K562 (cell line): ENCODE measurements around the gene PRDM15. TPM values are rescaled to one million over a fixed set of nuclear protein-coding genes. Genes with fewer than 3 reads are reported as not detected.

Experiments used
- ATAC-seq: fragments of 200-7000 bp; cut with Tn5 transposase; 3 replicates; pipeline ENCODE4 v1.9.1; 2020; ENCODE audit warnings: moderate library complexity
- BruUV-seq: library from RNA; stranded (reverse); fragments of 400-500 nt; replicated peaks from 2 replicates; lab custom pipeline; 2021; lab: Mats Ljungman, UMichigan
- CTCF ChIA-PET: fragments of 300-600 bp; formaldehyde crosslinking; extraction: SDS; loops from one replicate; lab custom pipeline; 2021; ENCODE audit warnings: low intra/inter-chr PET ratio; lab: Yijun Ruan, JAX
- POLR2A ChIA-PET: fragments of 300-600, 350-650 bp; sonication (Branson Sonifier 250); formaldehyde crosslinking; extraction: SDS; loops from one replicate; lab custom pipeline; 2021; ENCODE audit warnings: antibody characterized with exemption, inconsistent platforms; lab: Yijun Ruan, JAX
- DNase-seq, 4 experiments: peaks; one replicate each; pipeline versions ENCODE4 v3.0.0 to v3.0.0-alpha.2; 2011 to 2018; ENCODE audit warnings: low spot score in 3 of 4, mixed read lengths in 3 of 4; ENCODE audit errors: extremely low read depth in 1 of 4
- FAIRE-seq: peaks from 2 replicates; lab custom pipeline; 2011; peaks lifted over from hg19 to GRCh38; lab: Jason Lieb, UNC
- H2AFZ ChIP-seq: 2 replicates; pipeline ENCODE4 v1.6.0; 2011; ENCODE audit warnings: low read depth, low read length, control low read depth, inconsistent platforms
- H3K27ac ChIP-seq: fragments of 200-600 bp; 3 replicates; pipeline ENCODE4 v1.8.0; 2011; ENCODE audit warnings: low read depth, mild to moderate bottlenecking, control low read depth, inconsistent platforms, low read length, moderate library complexity, mixed read lengths; ENCODE audit errors: extremely low read depth
- H3K27me3 ChIP-seq, 2 experiments: fragments of 300-600 bp in 1 of 2; 2 replicates in 1 of 2; 3 replicates in 1 of 2; pipeline versions ENCODE4 v1.6.0 to v1.8.0; 2011; ENCODE audit warnings: inconsistent platforms in 2 of 2, low read length in 2 of 2, mild to moderate bottlenecking in 1 of 2, mixed read lengths in 1 of 2, moderate library complexity in 1 of 2; ENCODE audit not compliant: control insufficient read depth in 2 of 2, insufficient read depth in 2 of 2
- H3K36me3 ChIP-seq: fragments of 300-600 bp; 3 replicates; pipeline ENCODE4 v1.8.0; 2011; ENCODE audit warnings: mild to moderate bottlenecking, low read length, inconsistent platforms; ENCODE audit not compliant: control insufficient read depth, insufficient read depth
- H3K4me1 ChIP-seq, 2 experiments: fragments of 200-600 bp in 1 of 2; replicated peaks in 1 of 2; 2 replicates in 1 of 2; 3 replicates in 1 of 2; pipeline versions ENCODE4 v1.5.1 to v1.8.0; 2011; ENCODE audit warnings: inconsistent platforms in 2 of 2, low read length in 2 of 2, mild to moderate bottlenecking in 1 of 2, mixed read lengths in 1 of 2, moderate library complexity in 1 of 2; ENCODE audit not compliant: control insufficient read depth in 2 of 2, insufficient read depth in 2 of 2
- H3K4me2 ChIP-seq: 2 replicates; pipeline ENCODE4 v1.6.1; 2011; ENCODE audit warnings: low read length, control low read depth, inconsistent platforms, mixed read lengths; ENCODE audit not compliant: insufficient read depth
- H3K4me3 ChIP-seq: fragments of 200-600 bp; sonication (generic), shearing (Covaris generic); 2 replicates; pipeline ENCODE4 v1.5.1; 2016; ENCODE audit warnings: control low read depth, inconsistent platforms
- H3K79me2 ChIP-seq: fragments of 200-600 bp; 3 replicates; pipeline ENCODE4 v1.8.0; 2011; ENCODE audit warnings: low read length, inconsistent platforms; ENCODE audit not compliant: control insufficient read depth, insufficient read depth
- H3K9ac ChIP-seq, 2 experiments: 2 replicates each; pipeline versions ENCODE4 v1.6.0 to v1.6.1; 2011; ENCODE audit warnings: low read depth in 2 of 2, low read length in 2 of 2, control low read depth in 1 of 2, inconsistent platforms in 1 of 2, mild to moderate bottlenecking in 1 of 2, mixed read lengths in 1 of 2; ENCODE audit not compliant: insufficient read depth in 1 of 2
- H3K9me1 ChIP-seq: one replicate; pipeline ENCODE4 v1.6.0; 2011; ENCODE audit warnings: inconsistent platforms, mild to moderate bottlenecking, low read length, moderate library complexity; ENCODE audit not compliant: control insufficient read depth, insufficient read depth
- H3K9me3 ChIP-seq: replicated peaks from 2 replicates; pipeline ENCODE4 v1.5.1; 2011; ENCODE audit warnings: low read depth, low read length, inconsistent platforms; ENCODE audit not compliant: control insufficient read depth, insufficient read depth
- H4K20me1 ChIP-seq: replicated peaks from 2 replicates; pipeline ENCODE4 v1.6.1; 2011; ENCODE audit warnings: low read length, inconsistent platforms, mixed read lengths; ENCODE audit not compliant: control insufficient read depth, insufficient read depth
- AFF4 ChIP-seq: sonication (generic); formaldehyde crosslinking; IDR thresholded peaks from 2 replicates; pipeline ENCODE4 v1.8.0; 2023; ENCODE audit warnings: mild to moderate bottlenecking, missing genetic modification reagents
- CBX8 ChIP-seq: fragments of 200-600 bp; sonication (generic); IDR thresholded peaks from 2 replicates; pipeline ENCODE4 v1.6.1; 2012; ENCODE audit warnings: borderline replicate concordance, mixed run types, low read depth, mild to moderate bottlenecking, moderate library complexity, mixed read lengths, low read length, control low read depth, inconsistent platforms; ENCODE audit not compliant: poor library complexity, severe bottlenecking; ENCODE audit errors: extremely low read depth
- CSDE1 ChIP-seq, 2 experiments: fragments of 450-650 bp; IDR thresholded peaks; 2 replicates each; pipeline ENCODE4 v1.6.1; 2016; ENCODE audit warnings: mild to moderate bottlenecking in 1 of 2
- FOXJ3 ChIP-seq: sonication (generic); formaldehyde crosslinking; IDR thresholded peaks from 2 replicates; pipeline ENCODE4 v1.4.0; 2020; ENCODE audit warnings: mild to moderate bottlenecking, missing genetic modification reagents
- FOXM1 ChIP-seq, 2 experiments: fragments of 450-650 bp in 1 of 2; sonication (generic) in 1 of 2; formaldehyde crosslinking in 1 of 2; IDR thresholded peaks; 2 replicates each; pipeline versions ENCODE4 v1.6.1 to v1.9.0; 2017 to 2022; ENCODE audit warnings: low read depth in 2 of 2, mild to moderate bottlenecking in 2 of 2, missing genetic modification reagents in 1 of 2, moderate library complexity in 1 of 2
- KLF6 ChIP-seq: fragments of 250-450 bp; sonication (Bioruptor Pico); IDR thresholded peaks from 2 replicates; pipeline ENCODE4 v1.4.0; 2020; ENCODE audit warnings: mild to moderate bottlenecking, moderate library complexity, borderline replicate concordance
- MED1 ChIP-seq: sonication (generic); formaldehyde crosslinking; IDR thresholded peaks from 2 replicates; pipeline ENCODE4 v1.8.1; 2023; ENCODE audit warnings: missing genetic modification reagents, borderline replicate concordance
- PTBP1 ChIP-seq: fragments of 200-400 bp; formaldehyde crosslinking; IDR thresholded peaks from 2 replicates; pipeline ENCODE4 v1.6.1; 2017; ENCODE audit warnings: low read depth, low read length
- RFX5 ChIP-seq: IDR thresholded peaks from 2 replicates; pipeline ENCODE4 v1.6.1; 2011; ENCODE audit warnings: low read depth, mild to moderate bottlenecking, improper control_type of control experiment, low read length
- SP2 ChIP-seq: IDR thresholded peaks from 2 replicates; pipeline ENCODE4 v1.6.1; 2011; ENCODE audit warnings: mild to moderate bottlenecking, low read depth, low read length, moderate library complexity; ENCODE audit not compliant: poor library complexity, severe bottlenecking; ENCODE audit errors: extremely low read depth
- TAF1 ChIP-seq: IDR thresholded peaks from 2 replicates; pipeline ENCODE4 v1.6.1; 2011; ENCODE audit warnings: mild to moderate bottlenecking, low read length, moderate library complexity; ENCODE audit not compliant: insufficient read depth, control insufficient read depth, severe bottlenecking; ENCODE audit errors: extremely low read depth
- WGBS: fragments of 100-300 bp; shearing (Covaris generic); methylation state at CpG from one replicate; pipeline ENCODE4 v1.1.6; 2016; ENCODE audit warnings: low coverage, mixed read lengths; ENCODE audit not compliant: insufficient coverage; ENCODE audit errors: missing lambda C conversion rate; 5-methylcytosine and 5-hydroxymethylcytosine counted together
- in situ Hi-C: fragments of 300-500 bp; cut with MboI; formaldehyde crosslinking; loops from 4 replicates; pipeline ENCODE4 v1.15.0; 2018; ENCODE audit warnings: inconsistent platforms, mixed read lengths
- intact Hi-C: fragments of 100-400 bp; cut with micrococcal nuclease; formaldehyde crosslinking; loops from 2 replicates; pipeline ENCODE4 v1.14.2; 2022
- polyA plus RNA-seq, 8 experiments: library from polyadenylated mRNA; depleted of rRNA in 4 of 8; stranded (reverse) in 5 of 8; unstranded in 3 of 8; fragments of >200 nt; fragmentation: Nextera tagmentation in 2 of 8; fragmentation: Illumina TruSeq in 1 of 8; extraction: Ambion mirVana in 2 of 8; extraction: Trizol in 1 of 8; gene quantifications; 2 replicates each; pipeline versions ENCODE4 v1.2.1 to v1.2.3, GENCODE V29; 2011 to 2014; ENCODE audit warnings: inconsistent platforms in 1 of 8, missing spikeins in 1 of 8
- total RNA-seq, 7 experiments: library from RNA; depleted of rRNA in 6 of 7; stranded (reverse); fragments of >200 nt in 6 of 7; fragmentation: Illumina TruSeq in 2 of 7; extraction: Trizol in 2 of 7; gene quantifications; 2 replicates each; pipeline versions ENCODE4 v1.2.1 to v1.2.3, GENCODE V29; 2011 to 2021; ENCODE audit warnings: low replicate concordance in 1 of 7

The PRDM15 gene
- total and polyA plus RNA-seq, 9 of the 15 experiments (the other 6 are each of a cell fraction or from before 2014, with no cell fraction given) = 0.93 to 9.2 (median 6.2) TPM

GRCh38 chr21:41848533-41848932 is 30.6 kb downstream of the PRDM15 start:
- Histone ChIP-seq H3K36me3 (peaks cover 39% of the 10 kb centered on the region; the same call in 2 of the 3 replicates), H3K27me3 (no peaks in the 10 kb centered on the region), H4K20me1 (no peaks in the 10 kb centered on the region), H3K9ac (no peak overlapping the region), H3K9me1 (no peaks in the 10 kb centered on the region), H3K4me2 (no peak overlapping the region), H3K4me3 (no peak overlapping the region), H3K9me3 (no peaks in the 10 kb centered on the region), H3K79me2 (no peaks in the 10 kb centered on the region), H3K27ac (no peak overlapping the region), H2AFZ (no peak overlapping the region), H3K4me1 (peaks cover 14 to 34% of the 10 kb centered on the region in 2 experiments; a peak in 4 of 5 replicates)
- BruUV-seq = no TSS peak
- intact Hi-C loops (no loop called here), in situ Hi-C loops (no loop called here)
- DNase-seq (no peak), ATAC-seq (no peak), FAIRE-seq (no peak)
- POLR2A ChIA-PET = interaction anchor here (0.8 to 1.2 kb wide), 2 partner anchors 11 to 108 kb away, joined by 3 to 4 read pairs; no protein-coding TSS in a partner anchor
- CTCF ChIA-PET = no interaction called here
- no peak for TF ChIP-seq AFF4 (CRISPR knock-in tag)
- TF ChIP-seq CBX8 = no peak
- TF ChIP-seq TAF1 = no peak
- no peak for TF ChIP-seq MED1 (CRISPR knock-in tag)
- TF ChIP-seq PTBP1 = no peak
- no peak for TF ChIP-seq KLF6 (CRISPR knock-in tag)
- TF ChIP-seq RFX5 = no peak
- TF ChIP-seq FOXM1 (IDR thresholded peaks at IDR 0.05; ENCODE audit: low read depth) = no peak
- no peak for TF ChIP-seq FOXM1 (CRISPR knock-in tag; IDR thresholded peaks at IDR 0.05; ENCODE audit: low read depth)
- no peak for TF ChIP-seq CSDE1 (IDR thresholded peaks at IDR 0.05)
- no peak for TF ChIP-seq FOXJ3
- TF ChIP-seq SP2 = no peak
- WGBS = 72% methylated on average over 8 of the region's 8 CpGs
